Mucosa of rectum (tissue), 2 donors: ENCODE measurements around the gene ZNF611.
A peak's percentile ranks its signal among the peaks of the same experiment; 100 is the strongest.
"Not testable (repeated sequence)": the region's sequence is repeated elsewhere in the genome, so short reads cannot be mapped to it uniquely, and the experiment has no call there.

Source experiments
- H3K27ac ChIP-seq, 2 donors: one replicate each; pipeline ENCODE4 v1.7.0; 2013; ENCODE audit warnings: inconsistent platforms in 2 of 2, low read depth in 2 of 2, low read length in 2 of 2
- H3K27me3 ChIP-seq, 2 donors: one replicate each; pipeline ENCODE4 v1.7.0; 2013; ENCODE audit warnings: low read length in 2 of 2; ENCODE audit not compliant: control insufficient read depth in 2 of 2, insufficient read depth in 2 of 2
- H3K36me3 ChIP-seq, 2 donors: one replicate each; pipeline ENCODE4 v1.7.0; 2013; ENCODE audit warnings: low read length in 2 of 2; ENCODE audit not compliant: control insufficient read depth in 2 of 2, insufficient read depth in 2 of 2
- H3K4me1 ChIP-seq, 2 donors: one replicate each; pipeline ENCODE4 v1.7.0; 2013; ENCODE audit warnings: low read length in 2 of 2, mild to moderate bottlenecking in 1 of 2; ENCODE audit not compliant: control insufficient read depth in 2 of 2, insufficient read depth in 2 of 2
- H3K4me3 ChIP-seq, 2 donors: one replicate each; pipeline ENCODE4 v1.7.0; 2013; ENCODE audit warnings: low read length in 2 of 2
- H3K9ac ChIP-seq, 2 donors: one replicate each; pipeline ENCODE4 v1.7.0; 2013; ENCODE audit warnings: low read length in 2 of 2, low read depth in 1 of 2, mild to moderate bottlenecking in 1 of 2
- H3K9me3 ChIP-seq, 2 donors: one replicate each; pipeline ENCODE4 v1.7.0; 2013; ENCODE audit warnings: low read length in 2 of 2; ENCODE audit not compliant: control insufficient read depth in 2 of 2
- donor health status: healthy.
- donor health status: Normal muscosa, but diverticular disease.

ZNF611 gene

DNA sequence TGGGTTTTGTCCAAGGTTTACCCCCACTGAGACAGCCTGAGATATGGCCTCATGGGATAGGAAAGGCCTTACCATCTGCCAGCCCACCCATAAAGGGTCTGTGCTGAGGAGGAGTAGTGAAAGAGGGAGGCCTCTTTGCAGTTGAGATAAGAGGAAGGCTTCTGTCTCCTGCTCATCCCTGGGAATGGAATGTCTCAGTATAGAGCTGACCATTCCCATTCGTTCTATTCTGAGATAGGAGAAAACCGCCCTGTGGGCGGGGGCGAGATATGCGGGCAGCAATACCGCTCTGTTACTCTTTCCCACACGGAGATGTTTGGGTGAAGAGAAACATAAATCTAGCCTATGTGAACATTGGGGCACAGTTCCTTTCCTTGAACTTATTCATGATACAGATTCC is 6.5 kb upstream of the ZNF611 start:
- not testable (repeated sequence) for H3K27ac ChIP-seq

GRCh38 chr19:52739576-52739975 is 4.7 kb upstream of the ZNF611 start:
- Histone ChIP-seq H3K4me3 (no peak overlapping the region), H3K27me3 (no peaks in the 10 kb centered on the region), H3K4me1 (no peaks in the 10 kb centered on the region), H3K9ac (no peak overlapping the region), H3K27ac (no peak overlapping the region), H3K9me3 (no peaks in the 10 kb centered on the region), H3K36me3 (no peaks in the 10 kb centered on the region)

More for the DNA sequence above, 6.5 kb upstream of the ZNF611 start:
- H3K9me3 ChIP-seq, H3K4me1 ChIP-seq, H3K4me3 ChIP-seq, H3K36me3 ChIP-seq, H3K9ac ChIP-seq, H3K27me3 ChIP-seq: not testable (repeated sequence)

DNA sequence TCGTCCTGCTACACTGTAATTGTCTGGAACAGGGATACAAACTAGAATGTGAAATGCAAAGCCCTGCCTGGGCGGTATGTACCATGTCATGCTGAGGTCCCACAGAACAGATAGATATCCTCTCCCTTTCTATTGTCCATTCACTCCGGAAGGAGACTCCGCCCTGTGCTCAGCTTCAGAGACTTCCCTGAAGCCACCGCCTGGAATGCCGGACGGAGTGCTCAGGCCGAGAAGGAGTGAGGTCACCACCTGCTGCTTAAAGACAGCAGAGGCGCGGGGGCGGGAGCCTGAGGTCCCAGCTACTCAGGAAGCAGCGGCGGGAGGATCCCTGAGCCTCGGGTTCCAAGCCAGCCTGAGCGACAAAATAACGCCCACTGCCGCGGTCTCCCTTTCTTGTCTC is 890 bp upstream of the ZNF611 start:
- Histone ChIP-seq H3K36me3 (no peaks in the 10 kb centered on the region), H3K27me3 (no peaks in the 10 kb centered on the region), H3K27ac (peak overlapping the region; percentile 77 to 89), H3K9me3 (no peaks in the 10 kb centered on the region), H3K4me1 (peaks cover 0 to 7% of the 10 kb centered on the region in 2 donors), H3K4me3 (peak overlapping the region; percentile 68 to 94), H3K9ac (peak overlapping the region in 1 of 2 donors; percentile 75)

- Histone ChIP-seq H3K27ac (peak overlapping the region; percentile 89 to 92), H3K36me3 (no peaks in the 10 kb centered on the region), H3K9ac (peak overlapping the region; percentile 96 to 98), H3K27me3 (no peaks in the 10 kb centered on the region), H3K9me3 (no peaks in the 10 kb centered on the region), H3K4me1 (peaks cover 0 to 7% of the 10 kb centered on the region in 2 donors), H3K4me3 (peak overlapping the region; percentile 94 to 97)
Observed at GRCh38 chr19:52734331-52734892, 432 bp downstream of the ZNF611 start.

DNA sequence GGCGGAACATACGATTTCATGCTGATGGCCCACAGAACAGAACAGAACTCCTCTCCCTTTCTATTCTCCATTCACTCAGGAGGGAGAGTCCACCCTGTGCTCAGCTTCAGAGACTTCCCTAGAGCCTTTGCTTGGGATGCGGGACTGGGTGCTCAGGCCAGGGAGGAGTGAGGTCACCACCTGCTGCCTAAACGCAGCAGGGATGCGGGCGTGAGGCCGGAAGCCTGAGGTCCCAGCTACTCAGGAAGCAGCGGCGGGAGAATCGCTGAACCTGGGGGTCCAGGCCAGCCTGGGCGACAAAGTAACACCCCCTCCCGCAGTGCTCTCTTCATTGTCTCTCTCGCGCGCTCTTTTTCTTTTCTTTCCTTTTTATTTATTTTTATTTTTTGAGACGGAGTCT is 8.8 kb downstream of the ZNF611 start:
- H3K36me3 ChIP-seq: peaks cover 11 to 20% of the 10 kb centered on the region in 2 donors
- H3K27ac ChIP-seq, H3K9ac ChIP-seq, H3K9me3 ChIP-seq, H3K4me3 ChIP-seq, H3K4me1 ChIP-seq, H3K27me3 ChIP-seq: not testable (repeated sequence)

- Histone ChIP-seq H3K27me3 (no peaks in the 10 kb centered on the region), H3K4me3 (no peak overlapping the region), H3K27ac (no peak overlapping the region), H3K36me3 (peaks cover 11 to 20% of the 10 kb centered on the region in 2 donors), H3K9me3 (no peaks in the 10 kb centered on the region), H3K9ac (no peak overlapping the region), H3K4me1 (no peaks in the 10 kb centered on the region)
Observed at GRCh38 chr19:52725528-52725961, 9.3 kb downstream of the ZNF611 start.

DNA sequence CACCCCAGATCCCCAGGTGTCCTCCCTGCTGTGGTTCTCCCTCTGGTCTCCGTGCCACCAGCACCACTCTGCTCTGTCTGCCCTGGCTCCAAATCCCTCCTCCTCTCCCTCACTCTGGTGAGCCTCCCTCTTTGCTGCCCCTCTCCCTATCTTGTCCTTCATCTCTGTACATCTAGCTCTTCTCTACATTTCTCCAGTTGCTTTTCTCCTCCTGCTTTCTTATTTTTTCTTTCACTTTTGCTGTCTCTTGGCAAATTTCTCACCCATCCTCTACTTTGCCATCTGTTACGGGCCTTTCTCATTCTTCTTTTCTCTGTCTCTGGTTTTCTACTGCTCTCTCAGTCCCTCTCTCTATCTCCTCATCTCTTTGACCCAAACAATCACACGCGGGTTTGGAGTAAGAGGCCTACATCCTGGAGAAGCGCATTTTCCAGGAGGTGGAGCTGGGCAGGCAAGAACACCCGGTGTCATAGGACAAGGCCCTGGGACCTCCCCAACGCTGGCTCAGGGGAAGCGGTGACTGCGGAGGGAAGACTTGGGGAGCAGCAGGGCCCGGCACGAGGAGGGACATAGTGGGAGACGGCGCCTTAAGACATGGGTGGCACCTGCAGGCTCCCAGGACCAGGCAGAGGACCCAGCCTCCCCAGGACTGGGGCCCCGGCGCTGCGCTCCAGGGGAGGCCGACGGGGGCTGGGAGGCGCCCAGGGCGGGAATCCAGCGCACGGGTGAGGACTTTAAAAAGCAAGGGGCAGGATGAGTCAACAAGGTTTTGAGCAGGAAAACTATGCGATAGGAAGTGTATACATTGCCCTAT is 9.9 kb downstream of the ZNF611 start:
- Histone ChIP-seq H3K27ac (no peak overlapping the region), H3K27me3 (no peaks in the 10 kb centered on the region), H3K4me1 (no peaks in the 10 kb centered on the region), H3K9ac (no peak overlapping the region), H3K36me3 (peaks cover 11 to 20% of the 10 kb centered on the region in 2 donors), H3K9me3 (no peaks in the 10 kb centered on the region), H3K4me3 (no peak overlapping the region)

DNA sequence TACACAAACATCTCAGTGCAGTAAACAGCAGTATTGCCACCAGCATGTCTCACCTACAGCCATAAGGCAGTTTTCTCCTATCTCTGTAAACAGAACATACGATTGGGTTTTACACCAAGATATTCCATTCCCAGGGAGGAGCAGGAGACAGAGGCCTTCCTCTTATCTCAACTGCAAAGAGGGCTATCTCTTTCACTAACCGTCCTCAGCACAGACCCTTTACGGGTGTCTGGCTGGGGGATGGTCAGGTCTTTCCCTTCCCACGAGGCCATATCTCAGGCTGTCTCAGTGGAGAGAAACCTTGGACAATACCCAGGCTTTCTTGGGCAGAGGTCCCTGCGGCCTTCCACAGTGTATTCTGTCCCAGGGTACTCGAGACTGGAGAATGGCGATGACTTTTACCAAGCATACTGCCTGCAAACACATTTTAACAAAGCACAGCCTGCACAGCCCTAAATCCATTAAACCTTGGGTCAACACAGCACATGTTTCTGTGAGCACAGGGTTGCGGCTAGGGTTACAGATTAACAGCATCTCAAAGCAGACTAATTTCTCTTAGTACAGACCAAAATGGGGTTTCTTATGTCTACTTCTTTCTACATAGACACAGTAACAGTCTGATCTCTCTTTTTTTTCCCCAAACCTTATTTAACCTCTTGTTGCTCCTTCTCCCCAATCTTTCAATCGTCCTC is 10.8 kb downstream of the ZNF611 start:
- not testable (repeated sequence) for H3K27ac ChIP-seq, H3K27me3 ChIP-seq, H3K9ac ChIP-seq, H3K4me3 ChIP-seq, H3K4me1 ChIP-seq, H3K9me3 ChIP-seq
- peaks cover 11 to 20% of the 10 kb centered on the region in 2 donors for H3K36me3 ChIP-seq

- Histone ChIP-seq H3K9me3 (no peaks in the 10 kb centered on the region), H3K36me3 (peaks cover 8 to 16% of the 10 kb centered on the region in 2 donors), H3K4me3 (no peak overlapping the region), H3K9ac (no peak overlapping the region), H3K27ac (no peak overlapping the region), H3K4me1 (no peaks in the 10 kb centered on the region), H3K27me3 (no peaks in the 10 kb centered on the region)
Observed at GRCh38 chr19:52722062-52723003, 12.5 kb downstream of the ZNF611 start.
